HT-29 (cell line): ENCODE measurements around the gene GALNT15. TPM values are rescaled to one million over a fixed set of nuclear protein-coding genes. Genes with fewer than 3 reads are reported as not detected.

Experiments
- DNase-seq: peaks from one replicate; pipeline ENCODE4 v3.0.0-alpha.2; 2015; ENCODE audit warnings: low spot score
- total RNA-seq: library from RNA; depleted of rRNA; stranded (reverse); fragments of >200 nt; shearing (Covaris generic); gene quantifications from 2 replicates; pipeline ENCODE4 v1.2.3, GENCODE V29; 2014; rRNA removed

The GALNT15 gene, protein sequence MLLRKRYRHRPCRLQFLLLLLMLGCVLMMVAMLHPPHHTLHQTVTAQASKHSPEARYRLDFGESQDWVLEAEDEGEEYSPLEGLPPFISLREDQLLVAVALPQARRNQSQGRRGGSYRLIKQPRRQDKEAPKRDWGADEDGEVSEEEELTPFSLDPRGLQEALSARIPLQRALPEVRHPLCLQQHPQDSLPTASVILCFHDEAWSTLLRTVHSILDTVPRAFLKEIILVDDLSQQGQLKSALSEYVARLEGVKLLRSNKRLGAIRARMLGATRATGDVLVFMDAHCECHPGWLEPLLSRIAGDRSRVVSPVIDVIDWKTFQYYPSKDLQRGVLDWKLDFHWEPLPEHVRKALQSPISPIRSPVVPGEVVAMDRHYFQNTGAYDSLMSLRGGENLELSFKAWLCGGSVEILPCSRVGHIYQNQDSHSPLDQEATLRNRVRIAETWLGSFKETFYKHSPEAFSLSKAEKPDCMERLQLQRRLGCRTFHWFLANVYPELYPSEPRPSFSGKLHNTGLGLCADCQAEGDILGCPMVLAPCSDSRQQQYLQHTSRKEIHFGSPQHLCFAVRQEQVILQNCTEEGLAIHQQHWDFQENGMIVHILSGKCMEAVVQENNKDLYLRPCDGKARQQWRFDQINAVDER
- not detected in 2 replicates for total RNA-seq

DNA sequence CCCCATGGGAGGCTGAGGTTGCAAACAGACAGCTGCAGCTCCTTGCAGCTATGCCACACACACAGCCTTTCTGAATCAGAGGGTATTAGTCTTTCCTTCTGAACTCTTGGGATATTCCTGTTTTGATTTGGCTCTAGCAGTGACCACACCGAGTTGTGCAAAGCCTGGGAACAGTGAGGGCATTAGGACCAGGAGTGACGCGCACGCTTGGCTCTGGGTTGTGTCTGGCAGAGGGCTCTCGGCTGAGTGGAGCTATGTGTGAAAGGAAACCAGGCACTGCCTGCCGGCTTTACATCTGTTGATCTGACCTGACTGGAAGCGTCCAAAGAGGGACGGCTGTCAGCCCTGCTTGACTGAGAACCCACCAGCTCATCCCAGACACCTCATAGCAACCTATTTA lies at the start of gene GALNT15:
Gene GALNT15 (plus strand): TSS at position 292 of the 400 bp plus-strand sequence. CDS start 472 bp downstream, outside the sequence.
- DNase-seq = no peak

DNA sequence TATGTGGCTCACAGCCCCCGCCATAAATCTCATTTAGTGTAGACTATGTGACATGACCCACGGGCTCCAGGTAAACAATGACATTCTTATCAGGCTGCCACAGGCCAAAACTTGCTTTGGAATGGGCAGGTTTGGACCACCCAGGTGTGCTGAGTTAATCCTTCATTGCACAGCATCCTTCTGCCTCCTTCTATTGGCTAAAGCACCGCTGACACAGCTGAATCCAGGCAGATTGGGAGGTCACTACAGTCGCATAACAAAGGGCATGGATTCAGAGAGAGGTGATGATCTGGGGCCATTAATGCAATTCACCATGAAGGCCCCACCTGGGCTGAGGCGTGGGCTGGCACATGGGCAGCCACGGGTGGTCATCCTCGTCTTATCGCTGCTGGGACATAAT lies 47.8 kb upstream of the GALNT15 start:
- DNase-seq = no peak

DNA sequence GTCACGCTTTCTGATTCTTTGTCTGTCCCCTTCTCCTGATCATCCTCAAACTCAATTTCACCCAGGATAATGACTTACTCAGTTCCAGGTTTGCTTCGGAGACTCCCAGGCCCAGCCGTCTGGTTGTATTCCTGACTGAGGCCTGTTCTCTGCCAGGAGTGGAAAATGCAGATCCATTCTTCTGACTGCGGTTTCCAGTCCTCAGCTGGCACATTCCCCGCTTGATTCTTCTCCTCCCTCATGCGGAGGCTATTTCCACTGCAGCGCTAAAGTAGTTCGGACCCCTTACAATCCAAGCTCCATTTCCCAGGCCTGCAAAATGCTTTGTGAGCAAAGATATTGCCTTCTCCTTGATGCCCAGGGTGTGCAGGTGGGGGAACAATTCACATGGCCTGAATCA lies 47.2 kb upstream of the GALNT15 start:
- DNase-seq = no peak

DNA sequence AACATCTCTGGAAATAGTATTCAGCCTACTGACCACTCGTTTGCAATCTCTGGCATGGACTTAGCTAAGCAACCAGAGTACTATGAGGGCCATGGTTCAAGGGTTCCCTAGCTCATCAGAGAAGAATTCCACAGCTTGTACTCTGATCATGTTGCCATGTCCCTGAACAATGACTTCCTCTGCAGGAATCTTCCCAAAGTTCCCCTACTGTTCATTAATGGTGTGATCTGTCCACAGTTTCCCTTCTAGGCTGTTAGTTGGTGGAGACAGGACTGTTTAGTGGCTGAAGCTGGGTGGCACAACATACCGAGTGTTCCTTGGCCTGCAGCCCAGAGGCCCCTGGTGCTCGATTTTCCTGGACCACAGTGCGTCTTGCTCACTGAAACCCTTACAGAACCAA lies 44.4 kb upstream of the GALNT15 start:
- no peak for DNase-seq

DNA sequence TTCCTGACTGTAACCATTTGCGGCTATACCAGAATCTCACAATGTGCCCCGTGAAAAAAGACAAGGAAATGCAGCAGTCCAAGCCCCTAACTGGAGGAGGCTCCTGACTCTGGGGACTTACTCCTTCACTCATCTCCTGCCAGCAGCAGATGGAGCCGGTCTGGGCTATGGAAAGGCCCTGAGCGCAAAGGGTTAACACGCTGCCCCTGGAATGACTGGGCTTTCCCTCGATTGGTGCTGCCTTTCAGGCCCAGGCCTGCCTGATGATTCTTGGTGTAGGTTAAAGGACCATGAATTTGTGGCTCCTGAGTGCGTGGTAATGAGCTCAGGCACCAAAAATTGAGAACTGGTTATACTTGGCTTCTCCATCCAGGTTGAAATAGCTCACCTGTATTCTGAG lies 42.3 kb upstream of the GALNT15 start:
- DNase-seq = no peak

DNA sequence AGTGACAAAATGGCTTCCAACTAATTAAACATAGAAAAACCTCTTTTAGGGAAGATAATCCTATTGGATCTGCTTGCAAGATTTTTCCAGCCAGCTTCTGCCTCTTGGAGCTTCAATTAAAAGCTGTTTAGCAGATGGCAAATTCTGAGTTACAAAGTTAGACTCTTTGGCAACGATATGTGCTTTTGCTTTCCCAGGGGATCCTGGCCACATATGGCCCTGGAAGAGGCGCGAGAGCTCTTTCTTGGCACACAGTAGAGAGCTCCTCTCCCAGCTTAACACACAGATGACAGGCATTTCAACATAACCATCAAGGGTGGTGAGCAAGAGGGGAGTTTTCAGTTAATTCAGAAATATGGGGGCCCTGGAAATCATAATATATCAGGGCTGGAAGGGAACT lies 41.6 kb upstream of the GALNT15 start:
- DNase-seq = no peak

DNA sequence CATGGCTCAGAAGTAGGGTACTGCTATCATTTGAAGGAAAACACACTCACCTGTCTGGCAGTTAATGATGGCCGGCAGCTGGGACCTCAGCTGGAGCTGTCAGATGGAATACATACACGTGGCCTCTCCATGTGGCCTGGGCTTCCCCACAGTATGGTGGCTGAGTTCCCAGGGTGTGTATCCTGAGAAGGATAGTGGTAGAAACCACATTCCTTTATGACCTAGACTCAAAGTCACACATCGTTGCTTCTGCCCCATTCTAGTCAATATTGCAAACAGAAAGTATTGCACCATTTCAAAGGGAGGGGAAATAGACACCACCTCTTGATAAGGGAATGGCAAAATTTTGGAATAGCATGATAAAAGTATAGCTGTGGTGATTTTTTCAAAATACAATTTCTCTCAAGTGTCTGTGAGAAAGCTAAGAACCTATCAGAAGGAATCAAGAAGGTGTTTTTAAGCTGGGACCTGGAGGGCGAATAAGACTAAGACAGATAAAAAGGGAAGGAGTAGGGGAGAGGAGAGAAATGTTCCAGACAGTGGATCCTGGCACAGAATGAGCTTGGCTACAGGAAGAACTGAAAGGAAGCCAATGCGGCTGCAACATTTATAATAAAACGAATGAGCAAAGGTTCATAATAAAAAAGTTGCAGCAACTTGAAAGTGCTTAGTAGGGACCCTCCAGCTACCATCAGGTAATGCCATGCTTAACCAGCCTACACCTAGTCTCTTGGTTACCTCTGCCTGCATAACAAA lies 40.1 kb upstream of the GALNT15 start:
- DNase-seq = no peak

DNA sequence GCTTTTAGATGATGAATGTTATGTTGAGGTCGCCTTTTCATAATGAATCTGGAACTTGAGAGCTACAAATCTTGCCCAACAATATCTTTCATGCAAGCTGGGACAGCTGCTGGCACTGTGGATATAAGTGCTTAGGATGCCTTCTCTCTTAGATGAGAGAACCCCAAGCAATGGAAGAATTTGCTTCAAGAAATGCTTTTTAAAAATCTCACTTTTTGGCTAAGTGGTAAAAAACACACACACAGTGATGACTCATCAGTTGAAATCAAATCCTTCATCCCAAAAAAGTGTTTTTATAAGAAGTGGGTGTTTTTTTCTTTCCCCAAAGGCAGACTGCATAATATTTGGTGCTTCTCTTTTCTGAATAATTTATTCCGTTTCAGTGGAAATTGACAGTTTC lies 38.4 kb upstream of the GALNT15 start:
- DNase-seq = no peak

DNA sequence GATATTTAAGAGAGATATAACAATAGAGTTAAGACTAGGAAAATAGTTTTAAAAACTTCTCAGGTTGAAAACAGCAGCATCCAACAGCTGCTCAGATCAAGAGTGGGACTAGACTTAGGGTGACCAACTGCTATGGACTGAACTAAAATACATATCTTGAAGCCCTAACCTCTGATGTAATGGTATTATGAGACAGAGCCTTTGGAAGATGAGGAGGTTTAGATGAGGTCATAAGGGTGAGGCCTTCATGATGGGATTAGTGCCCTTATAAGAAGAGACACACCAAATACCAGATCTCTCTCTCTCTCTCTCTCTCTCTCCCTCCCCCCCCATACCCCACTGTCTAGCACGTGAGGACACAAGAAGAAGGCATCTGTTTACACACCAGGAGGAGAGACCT lies 37.4 kb upstream of the GALNT15 start:
- no peak for DNase-seq

DNA sequence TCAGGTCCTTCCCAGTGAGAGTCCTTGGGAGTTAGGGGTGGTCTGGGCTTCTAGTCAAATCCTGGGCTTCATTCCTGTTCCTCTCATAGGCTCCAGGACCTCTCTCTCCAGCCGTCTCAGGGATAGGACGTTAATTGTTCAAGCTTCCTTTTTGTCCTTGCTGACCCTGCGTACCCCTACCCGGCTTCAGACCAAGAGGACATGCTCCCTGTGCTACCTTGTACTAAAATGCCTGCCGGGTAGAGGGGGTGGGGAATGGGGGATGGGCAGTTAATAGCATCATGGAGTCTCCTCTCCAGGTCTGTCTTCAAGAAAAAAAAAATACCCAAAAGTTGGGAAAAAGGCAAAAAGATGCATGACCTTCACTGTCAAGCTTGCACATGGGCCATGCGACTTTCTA lies 36.5 kb upstream of the GALNT15 start:
- no peak for DNase-seq

DNA sequence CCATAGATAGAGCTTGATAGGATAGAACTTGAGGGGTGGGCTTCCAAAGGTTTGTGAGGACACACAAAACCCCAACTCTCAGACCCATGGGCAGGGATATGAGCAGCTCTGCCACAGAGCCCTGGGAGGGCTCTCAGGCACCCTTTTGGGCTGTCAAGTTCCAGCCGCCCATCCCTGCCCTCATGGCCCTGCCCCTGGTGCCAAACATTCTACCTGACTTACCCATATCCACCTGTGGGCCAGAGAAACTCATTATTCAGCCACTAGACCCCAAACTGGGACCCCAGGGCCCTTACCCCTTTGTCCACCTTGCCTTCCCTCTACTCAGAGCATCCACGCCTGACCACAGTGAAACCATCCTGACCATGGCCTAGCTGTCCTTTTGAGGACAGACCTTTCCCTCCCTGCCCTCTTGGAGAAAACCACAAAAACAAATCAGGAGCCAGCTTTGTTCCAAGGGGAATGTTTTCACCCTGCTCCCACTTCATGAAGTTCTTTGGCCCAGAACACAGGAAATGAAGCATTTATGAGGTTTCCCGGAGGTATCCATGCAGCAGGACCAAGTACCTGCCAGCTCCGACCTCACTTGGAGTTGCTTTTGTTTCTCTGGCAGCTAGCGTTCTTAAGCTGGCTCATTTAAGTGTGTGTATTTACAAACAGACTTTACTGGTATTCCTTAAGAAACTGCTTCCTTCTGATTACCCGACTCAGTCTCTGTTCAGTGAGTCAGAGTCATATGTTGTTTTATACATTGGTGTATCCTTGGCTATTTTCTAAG lies 34.2 kb upstream of the GALNT15 start:
- DNase-seq = no peak

DNA sequence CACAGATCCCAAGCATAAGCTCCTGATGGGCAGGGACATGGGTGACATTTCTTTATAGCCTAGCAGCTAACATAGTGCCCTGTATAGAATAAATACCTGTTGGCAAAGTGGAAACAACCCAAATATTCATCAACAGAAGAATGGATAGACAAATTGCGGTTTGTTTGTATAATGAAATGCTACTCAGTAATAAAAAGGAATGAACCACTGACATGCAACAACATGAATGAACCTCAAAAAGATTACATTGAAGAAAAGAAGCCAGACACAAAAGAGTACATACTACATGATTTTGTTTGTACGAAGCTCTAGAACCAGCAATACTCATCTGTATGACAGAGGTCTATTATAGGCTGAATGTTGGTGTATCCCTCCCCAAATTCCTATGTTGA lies 33.6 kb upstream of the GALNT15 start:
- DNase-seq = no peak

DNA sequence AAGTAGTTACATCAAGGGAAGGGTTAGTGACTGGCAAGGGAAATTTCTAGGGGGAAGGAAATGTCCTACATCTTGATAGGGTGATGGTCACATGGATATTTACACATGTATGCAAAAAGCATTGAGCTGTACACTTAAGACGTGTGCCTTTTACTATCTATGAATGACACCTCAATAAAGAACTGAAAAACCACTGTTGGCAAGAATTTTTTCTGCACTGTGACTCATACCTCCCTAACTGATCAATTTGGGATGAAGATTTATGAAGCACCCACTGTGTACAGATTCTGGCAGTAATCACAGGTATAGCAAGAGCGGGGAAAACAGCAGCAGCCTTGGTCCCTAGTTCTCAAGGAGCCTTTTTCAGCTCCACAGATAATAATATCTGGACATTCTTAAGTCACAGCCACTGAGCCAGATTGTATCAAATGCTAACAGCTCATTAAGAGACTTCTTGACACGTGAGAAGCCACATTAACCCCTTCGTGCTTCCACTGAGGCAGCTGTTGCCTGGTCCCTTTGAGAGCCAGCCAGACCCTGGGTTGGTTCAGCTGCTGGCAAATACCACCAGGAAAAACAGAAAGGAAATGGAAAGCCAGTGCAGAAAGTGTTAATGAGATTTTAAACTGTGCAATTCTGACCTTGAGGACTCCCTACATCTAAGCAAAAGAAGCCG lies 32.0 kb upstream of the GALNT15 start:
- DNase-seq = no peak

DNA sequence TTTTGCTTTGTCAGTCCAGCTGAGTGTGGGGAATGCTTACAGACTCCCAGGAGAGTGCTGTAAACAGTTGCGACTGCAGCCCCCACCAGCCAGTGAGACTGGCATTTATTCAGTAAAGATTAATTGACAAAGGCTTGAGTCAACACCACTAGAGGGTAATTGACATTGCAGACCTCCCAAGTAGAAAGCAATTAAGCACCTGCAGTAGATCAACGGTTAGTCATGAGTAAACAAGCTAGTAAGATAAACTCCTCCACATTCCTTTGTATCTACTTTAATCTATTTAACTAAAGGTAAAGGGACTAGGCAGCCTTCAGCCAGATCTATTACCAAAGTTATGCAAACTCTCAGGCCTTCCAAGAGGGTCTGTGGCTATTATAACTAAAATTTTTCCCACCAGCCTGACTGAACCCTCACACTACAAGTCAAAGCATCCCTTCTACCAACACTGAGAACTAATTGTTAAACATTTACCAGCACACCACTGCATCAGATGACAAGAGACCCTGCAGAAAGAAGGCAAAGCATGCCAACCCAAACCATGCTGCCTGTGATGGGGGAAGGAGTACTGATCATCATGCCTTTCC lies 30.5 kb upstream of the GALNT15 start:
- DNase-seq = no peak

DNA sequence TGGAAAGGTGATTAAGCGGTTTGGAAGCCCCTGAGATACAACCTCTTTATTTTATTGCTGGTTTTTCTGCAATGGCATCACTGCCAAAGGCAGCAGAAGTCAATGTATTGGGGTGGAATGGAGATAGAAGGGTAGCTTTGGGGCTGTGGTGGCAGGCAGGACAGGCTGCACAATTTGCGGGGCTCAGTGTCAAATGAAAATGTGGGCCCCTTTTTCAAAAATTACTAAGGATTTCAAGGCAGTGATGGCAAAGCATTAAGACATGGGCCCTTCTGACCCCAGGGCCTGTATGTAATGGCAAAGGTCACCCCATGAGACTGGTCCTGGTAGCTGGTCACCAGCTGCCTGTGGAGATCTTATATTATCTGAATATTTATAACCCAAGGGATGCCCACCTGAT lies 29.3 kb upstream of the GALNT15 start:
- no peak for DNase-seq

DNA sequence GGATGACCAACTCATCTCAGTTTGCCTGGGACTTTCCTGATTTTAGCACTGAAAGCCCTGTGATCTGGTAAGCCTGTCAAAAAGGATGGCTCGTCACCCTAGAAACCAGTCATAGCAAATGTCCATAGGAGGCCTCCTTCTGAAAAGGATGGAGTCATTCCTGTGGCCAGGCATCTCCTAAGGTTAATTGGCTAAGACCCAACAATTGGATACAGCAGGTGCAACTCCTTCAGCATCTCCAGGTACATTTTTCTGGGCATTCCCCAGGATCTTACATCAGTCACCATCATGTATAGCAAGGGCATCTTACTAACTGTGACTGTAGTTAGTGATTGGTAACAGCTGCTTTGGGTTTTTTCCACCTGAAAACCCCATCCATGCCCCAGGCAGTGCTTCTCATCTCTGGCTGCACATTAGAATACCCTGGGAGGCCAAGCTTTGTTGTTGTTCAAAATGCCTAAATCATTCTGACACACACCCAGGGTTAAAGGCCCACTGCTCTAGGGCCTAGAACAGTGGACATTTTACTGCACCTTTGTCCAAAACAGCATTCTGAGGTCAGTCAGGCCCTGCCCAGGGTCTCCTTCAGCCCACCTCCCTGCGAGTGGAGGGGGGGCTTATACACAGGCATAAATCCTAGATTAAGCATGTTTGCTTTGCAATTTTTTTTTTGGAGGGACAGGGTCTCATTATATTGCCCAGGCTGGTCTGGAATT lies 28.3 kb upstream of the GALNT15 start:
- DNase-seq = no peak

DNA sequence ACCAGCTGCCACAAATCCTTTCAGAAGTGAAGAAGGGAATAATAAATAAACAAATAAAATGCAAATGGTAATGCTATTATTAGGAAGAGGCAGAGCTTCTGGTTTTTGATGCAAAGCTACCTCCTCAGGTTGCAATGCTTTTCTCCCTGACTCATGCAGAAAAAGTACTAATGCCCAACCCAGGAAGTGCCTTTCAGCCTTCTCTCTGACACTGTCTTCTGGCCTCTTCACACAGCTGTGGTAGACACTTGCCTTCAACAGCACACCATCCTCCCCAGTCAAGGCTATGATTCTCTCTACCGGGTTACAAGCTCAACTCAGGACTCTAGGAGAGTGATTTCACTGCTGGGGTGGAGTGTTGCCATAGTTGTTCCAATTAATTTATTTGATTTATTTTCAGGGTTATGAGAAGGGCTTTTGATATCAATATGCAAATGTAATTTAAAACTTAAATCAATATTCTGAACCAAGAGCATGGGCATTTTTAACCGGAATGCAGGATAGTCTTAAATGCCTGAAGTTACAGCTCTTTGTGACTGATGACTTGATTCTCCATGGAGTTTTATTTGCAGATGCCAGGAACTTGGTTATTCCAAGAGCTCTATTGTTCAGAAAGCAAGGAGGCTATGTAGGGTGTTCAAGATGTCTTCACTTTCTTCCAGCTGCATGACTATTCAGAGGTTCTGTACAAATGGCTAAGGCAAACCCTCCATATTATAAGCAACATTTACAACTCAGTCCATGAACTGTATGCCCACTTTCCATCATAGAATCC lies 27.1 kb upstream of the GALNT15 start:
- no peak for DNase-seq

DNA sequence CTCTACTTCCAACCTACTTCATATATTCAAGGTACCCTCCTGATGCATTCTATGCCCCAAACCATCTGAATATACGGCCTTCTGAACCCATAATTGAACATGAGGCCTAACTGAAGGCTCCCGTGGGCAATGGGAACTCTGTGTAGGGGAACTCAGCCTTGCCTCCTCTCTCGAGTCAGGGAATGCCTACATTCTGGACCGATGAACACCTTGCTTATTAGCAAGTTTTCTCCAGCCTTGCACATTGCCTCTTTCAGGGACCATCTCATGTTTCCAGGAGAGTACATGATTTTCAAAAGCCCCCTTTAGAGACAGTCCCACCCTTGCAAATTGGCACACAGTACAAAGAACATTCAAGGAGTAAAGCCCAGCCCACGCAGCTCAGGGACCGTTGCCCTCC lies 26.3 kb upstream of the GALNT15 start:
- no peak for DNase-seq

DNA sequence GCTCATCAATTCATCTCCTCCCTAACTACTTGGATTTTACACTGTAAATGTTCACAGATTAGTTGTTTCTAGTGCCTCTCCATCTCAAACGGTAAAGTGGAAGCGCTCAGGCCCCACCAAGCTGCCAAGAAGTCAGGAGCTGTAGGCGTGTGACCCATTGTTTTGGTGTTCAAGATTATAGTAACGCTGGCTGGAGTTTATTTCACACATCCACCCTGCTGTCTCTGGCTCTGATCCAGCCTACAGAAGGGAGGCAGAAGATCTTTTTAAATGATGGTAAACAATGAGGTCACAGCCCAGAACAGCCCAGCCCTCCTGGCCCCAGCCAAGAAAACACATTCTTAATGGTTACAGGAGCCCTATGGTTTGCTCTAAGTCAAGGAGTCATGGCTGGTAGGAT lies 25.7 kb upstream of the GALNT15 start:
- no peak for DNase-seq
